Vagina (tissue), 2 donors: Measurements from ENCODE around the gene SOD2. TPM values are rescaled to one million over a fixed set of nuclear protein-coding genes. Genes with fewer than 3 reads are reported as not detected.

Experiments
- DNase-seq, 2 donors: peaks; one replicate each; pipeline ENCODE4 v3.0.0-alpha.2; 2017; ENCODE audit errors: extremely low spot score in 2 of 2
- H3K27ac ChIP-seq: fragments of 200-600 bp; sonication (generic); one replicate; pipeline ENCODE4 v1.5.1; 2019
- H3K27me3 ChIP-seq: fragments of 200-600 bp; sonication (generic); one replicate; pipeline ENCODE4 v1.5.1; 2019
- H3K36me3 ChIP-seq, 2 donors: fragments of 200-600 bp; sonication (generic); one replicate each; pipeline ENCODE4 v1.5.1; 2017 to 2019
- H3K4me1 ChIP-seq: fragments of 200-600 bp; sonication (generic); one replicate; pipeline ENCODE4 v1.5.1; 2019
- H3K4me3 ChIP-seq, 2 donors: fragments of 200-600 bp; sonication (generic); 1 replicate in 1 of 2; 2 replicates in 1 of 2; pipeline ENCODE4 v1.5.1; 2016 to 2019
- H3K9me3 ChIP-seq: fragments of 200-600 bp; sonication (generic); one replicate; pipeline ENCODE4 v1.5.1; 2019
- POLR2A ChIP-seq, 2 donors: fragments of 450-650 bp; IDR thresholded peaks; one replicate each; pipeline ENCODE4 v1.6.1; 2017; ENCODE audit warnings: antibody characterized with exemption in 2 of 2, mild to moderate bottlenecking in 2 of 2, moderate library complexity in 2 of 2
- POLR2AphosphoS5 ChIP-seq, 2 donors: sonication (generic); formaldehyde crosslinking; IDR thresholded peaks; one replicate each; pipeline ENCODE4 v1.9.0; 2017; ENCODE audit warnings: antibody characterized with exemption in 2 of 2, mild to moderate bottlenecking in 2 of 2, low read depth in 1 of 2; ENCODE audit not compliant: insufficient read depth in 1 of 2
- intact Hi-C: fragments of 100-400 bp; cut with DNase I; formaldehyde crosslinking; loops from one replicate; pipeline ENCODE4 v1.15.1; 2023
- small RNA-seq: library from RNA; depleted of rRNA; stranded (forward); fragments of <200 nt; gene quantifications from one replicate; pipeline ENCODE3, GENCODE V24; 2016
- total RNA-seq: library from RNA; depleted of rRNA; stranded (reverse); fragments of >200 nt; gene quantifications from one replicate; pipeline ENCODE4 v1.2.3, GENCODE V29; 2016
- TF ChIP-seq, protein P1 (sequence below), 3 experiments: fragments of 450-650 bp in 2 of 3; fragments of 200-600 bp in 1 of 3; sonication (generic) in 1 of 3; IDR thresholded peaks; one replicate each; pipeline ENCODE4 v1.5.1; 2017 to 2019; ENCODE audit warnings: antibody characterized with exemption in 3 of 3, mild to moderate bottlenecking in 2 of 3, moderate library complexity in 2 of 3

Gene SOD2
- total RNA-seq, 1 donor from 2014 or later = 597 TPM

DNA sequence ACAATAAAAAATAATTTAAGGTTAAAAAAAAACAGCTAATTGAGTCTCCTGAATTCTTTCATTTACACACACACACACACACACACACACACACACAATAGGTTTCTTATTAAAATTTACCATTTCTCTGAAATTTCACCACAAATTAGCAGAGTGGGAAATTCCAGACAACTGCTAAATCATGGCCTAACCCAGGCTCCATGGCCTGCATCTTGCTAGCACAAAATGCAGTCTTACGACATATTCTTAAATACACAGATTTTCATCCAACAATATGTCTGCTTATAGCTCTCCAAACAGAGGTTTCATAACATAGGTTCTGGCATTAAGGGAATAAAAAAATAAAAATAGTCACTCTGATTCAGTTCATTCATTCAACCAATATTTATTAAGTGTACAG, 46.9 kb downstream of the SOD2 start:
- TF ChIP-seq POLR2A (IDR thresholded peaks at IDR 0.05) (no peak), POLR2AphosphoS5 (IDR thresholded peaks at IDR 0.05; ENCODE audit: insufficient read depth in 1 of 2, low read depth in 1 of 2) (no peak)
- TF ChIP-seq, protein P1, sequence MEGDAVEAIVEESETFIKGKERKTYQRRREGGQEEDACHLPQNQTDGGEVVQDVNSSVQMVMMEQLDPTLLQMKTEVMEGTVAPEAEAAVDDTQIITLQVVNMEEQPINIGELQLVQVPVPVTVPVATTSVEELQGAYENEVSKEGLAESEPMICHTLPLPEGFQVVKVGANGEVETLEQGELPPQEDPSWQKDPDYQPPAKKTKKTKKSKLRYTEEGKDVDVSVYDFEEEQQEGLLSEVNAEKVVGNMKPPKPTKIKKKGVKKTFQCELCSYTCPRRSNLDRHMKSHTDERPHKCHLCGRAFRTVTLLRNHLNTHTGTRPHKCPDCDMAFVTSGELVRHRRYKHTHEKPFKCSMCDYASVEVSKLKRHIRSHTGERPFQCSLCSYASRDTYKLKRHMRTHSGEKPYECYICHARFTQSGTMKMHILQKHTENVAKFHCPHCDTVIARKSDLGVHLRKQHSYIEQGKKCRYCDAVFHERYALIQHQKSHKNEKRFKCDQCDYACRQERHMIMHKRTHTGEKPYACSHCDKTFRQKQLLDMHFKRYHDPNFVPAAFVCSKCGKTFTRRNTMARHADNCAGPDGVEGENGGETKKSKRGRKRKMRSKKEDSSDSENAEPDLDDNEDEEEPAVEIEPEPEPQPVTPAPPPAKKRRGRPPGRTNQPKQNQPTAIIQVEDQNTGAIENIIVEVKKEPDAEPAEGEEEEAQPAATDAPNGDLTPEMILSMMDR (IDR thresholded peaks at IDR 0.05) = no peak
- intact Hi-C loops = no loop called here
- H3K27ac ChIP-seq = no peak overlapping the region

DNA sequence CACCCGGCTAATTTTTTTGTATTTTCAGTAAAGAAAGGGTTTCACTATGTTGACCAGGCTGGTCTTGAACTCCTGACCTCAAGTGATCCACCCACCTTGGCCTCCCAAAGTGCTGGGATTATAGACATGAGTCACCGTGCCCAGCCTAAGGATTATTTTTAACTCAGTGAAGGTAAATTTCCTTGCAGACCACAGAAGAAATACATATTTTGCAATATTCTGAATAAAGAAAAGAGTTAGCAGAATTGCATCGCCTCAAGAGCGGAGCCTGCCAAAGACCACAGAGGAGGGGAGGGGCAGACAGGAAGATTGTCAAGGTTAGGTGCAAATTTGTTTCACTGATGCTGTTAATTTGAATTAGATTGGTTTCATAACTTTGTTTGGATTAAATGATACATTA, 47.4 kb downstream of the SOD2 start:
- H3K9me3 ChIP-seq = no peaks in the 10 kb centered on the region
- intact Hi-C loops = no loop called here
- H3K36me3 ChIP-seq = no peaks in the 10 kb centered on the region
- TF ChIP-seq POLR2AphosphoS5 (IDR thresholded peaks at IDR 0.05; ENCODE audit: insufficient read depth in 1 of 2, low read depth in 1 of 2) (no peak), POLR2A (IDR thresholded peaks at IDR 0.05) (no peak)
- TF ChIP-seq, protein P1 (IDR thresholded peaks at IDR 0.05) = no peak
- no peaks in the 10 kb centered on the region for H3K27me3 ChIP-seq
- no peak for DNase-seq
- H3K4me3 ChIP-seq = no peak overlapping the region
- no peaks in the 10 kb centered on the region for H3K4me1 ChIP-seq
- no peak overlapping the region for H3K27ac ChIP-seq

More for the DNA sequence above, 46.9 kb downstream of the SOD2 start:
- Histone ChIP-seq H3K27me3 (no peaks in the 10 kb centered on the region), H3K4me3 (no peak overlapping the region), H3K9me3 (no peaks in the 10 kb centered on the region), H3K36me3 (no peaks in the 10 kb centered on the region), H3K4me1 (no peaks in the 10 kb centered on the region)
- DNase-seq = no peak

Small RNA genes within 50 kb of the gene (small RNA-seq; reads per million reads assigned to genes)
- gene RNU4ATAC18P = not detected

Other genes starting within 250 kb of the SOD2 start
- 85.0 TPM for gene WTAP, start 34.3 kb upstream of the SOD2 start, total RNA-seq
- gene ACAT2, start 68.8 kb upstream of the SOD2 start, total RNA-seq = 11.3 TPM
- 80.8 TPM for gene TCP1, start 96.4 kb upstream of the SOD2 start, total RNA-seq
- gene MRPL18, start 97.2 kb upstream of the SOD2 start, total RNA-seq = 58.7 TPM
- gene PNLDC1, start 107.0 kb upstream of the SOD2 start, total RNA-seq = not detected
- gene MAS1, start 197.7 kb upstream of the SOD2 start, total RNA-seq = 0.49 TPM